GM23248 (cell line): Measurements from ENCODE around the gene RNF126.

Source experiments
- EZH2 ChIP-seq: fragments of 200-600 bp; sonication (generic); IDR thresholded peaks from 2 replicates; pipeline ENCODE4 v1.6.1; 2018; ENCODE audit warnings: antibody characterized with exemption, mild to moderate bottlenecking; ENCODE audit not compliant: insufficient read depth, poor library complexity, severe bottlenecking
- EZH2phosphoT487 ChIP-seq: fragments of 200-600 bp; sonication (generic); IDR thresholded peaks from 2 replicates; pipeline ENCODE4 v1.6.1; 2018; ENCODE audit warnings: antibody characterized with exemption, moderate library complexity, mild to moderate bottlenecking, low read depth; ENCODE audit not compliant: insufficient read depth

GRCh38 chr19:601790-602189 lies 61.2 kb downstream of the RNF126 start:
- no peak for TF ChIP-seq EZH2
- no peak for TF ChIP-seq EZH2phosphoT487
